ENCODE data around the gene SRBD1.
"Not testable (repeated sequence)": the region's sequence is repeated elsewhere in the genome, so short reads cannot be mapped to it uniquely, and the experiment has no call there.

SRBD1 gene

DNA sequence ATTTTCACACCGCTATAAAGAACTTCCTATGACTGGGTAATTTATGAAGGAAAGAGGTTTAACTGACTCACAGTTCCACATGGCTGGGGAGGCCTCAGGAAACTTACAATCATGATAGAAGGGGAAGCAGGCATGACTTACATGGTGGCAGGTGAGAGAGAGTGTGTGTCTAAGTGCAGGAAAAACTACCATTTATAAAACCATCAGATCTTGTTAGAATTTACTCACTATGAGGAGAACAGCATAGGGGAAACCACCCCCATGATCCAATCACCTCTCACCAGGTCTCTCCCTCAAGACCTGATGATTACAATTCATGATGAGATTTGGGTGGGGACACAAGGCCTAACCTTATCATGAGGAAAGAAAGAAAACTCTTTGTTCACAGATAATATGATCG, 174.6 kb downstream of the SRBD1 start:
- H3K4me3 ChIP-seq (ENCODE audit: low read depth, low read length), result no peak overlapping the region
- TF ChIP-seq, protein P1, sequence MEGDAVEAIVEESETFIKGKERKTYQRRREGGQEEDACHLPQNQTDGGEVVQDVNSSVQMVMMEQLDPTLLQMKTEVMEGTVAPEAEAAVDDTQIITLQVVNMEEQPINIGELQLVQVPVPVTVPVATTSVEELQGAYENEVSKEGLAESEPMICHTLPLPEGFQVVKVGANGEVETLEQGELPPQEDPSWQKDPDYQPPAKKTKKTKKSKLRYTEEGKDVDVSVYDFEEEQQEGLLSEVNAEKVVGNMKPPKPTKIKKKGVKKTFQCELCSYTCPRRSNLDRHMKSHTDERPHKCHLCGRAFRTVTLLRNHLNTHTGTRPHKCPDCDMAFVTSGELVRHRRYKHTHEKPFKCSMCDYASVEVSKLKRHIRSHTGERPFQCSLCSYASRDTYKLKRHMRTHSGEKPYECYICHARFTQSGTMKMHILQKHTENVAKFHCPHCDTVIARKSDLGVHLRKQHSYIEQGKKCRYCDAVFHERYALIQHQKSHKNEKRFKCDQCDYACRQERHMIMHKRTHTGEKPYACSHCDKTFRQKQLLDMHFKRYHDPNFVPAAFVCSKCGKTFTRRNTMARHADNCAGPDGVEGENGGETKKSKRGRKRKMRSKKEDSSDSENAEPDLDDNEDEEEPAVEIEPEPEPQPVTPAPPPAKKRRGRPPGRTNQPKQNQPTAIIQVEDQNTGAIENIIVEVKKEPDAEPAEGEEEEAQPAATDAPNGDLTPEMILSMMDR (conservative IDR thresholded peaks at IDR 0.05; ENCODE audit: low read depth, low read length), result no peak
- no peak for DNase-seq (ENCODE audit: low read depth)

DNA sequence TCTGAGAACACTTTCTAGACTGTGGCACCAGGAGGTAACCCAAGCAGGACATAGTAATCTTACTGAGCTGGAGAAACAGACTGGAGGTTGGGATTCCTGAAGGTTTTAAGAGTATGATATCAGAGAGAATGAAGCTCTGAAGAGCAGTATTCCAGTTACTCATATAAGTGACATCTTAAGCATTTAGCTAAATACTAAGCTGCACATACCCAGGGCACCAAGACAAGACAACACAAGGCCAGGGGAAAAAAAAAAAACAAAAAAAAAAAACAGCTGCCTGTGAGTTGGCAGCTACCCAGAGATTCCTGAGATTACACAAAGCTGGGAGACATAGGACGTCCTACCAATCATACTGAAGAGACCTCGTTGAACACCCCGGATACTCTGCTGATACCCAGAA, 175.8 kb downstream of the SRBD1 start:
- H3K4me3 ChIP-seq (ENCODE audit: low read depth, low read length), result no peak overlapping the region
- peak; percentile 92 for DNase-seq (ENCODE audit: low read depth)
- TF ChIP-seq, protein P1 (conservative IDR thresholded peaks at IDR 0.05; ENCODE audit: low read depth, low read length), result no peak

DNA sequence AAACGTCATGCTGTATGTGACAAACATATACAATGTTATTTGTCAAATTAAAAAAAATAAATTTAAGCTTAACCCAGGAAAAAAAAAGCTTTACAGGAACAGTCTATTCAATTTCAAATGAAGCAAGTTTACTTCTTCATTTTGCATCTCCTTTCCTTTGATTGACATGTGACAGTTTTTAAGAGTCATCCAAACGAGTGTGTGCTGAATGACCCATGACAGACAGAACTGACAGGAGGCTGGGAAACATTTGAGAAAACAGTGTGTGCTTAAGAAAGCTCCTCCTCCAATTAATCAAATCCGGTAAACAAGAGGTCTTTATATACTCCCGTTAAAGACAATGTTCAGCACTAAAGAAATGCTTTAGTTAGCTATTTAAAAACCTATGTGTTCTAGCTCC, 177.7 kb downstream of the SRBD1 start:
- TF ChIP-seq, protein P1 (conservative IDR thresholded peaks at IDR 0.05; ENCODE audit: low read depth, low read length), result no peak
- DNase-seq (ENCODE audit: low read depth), result peak; percentile 7
- H3K4me3 ChIP-seq (ENCODE audit: low read depth, low read length), result no peak overlapping the region

DNA sequence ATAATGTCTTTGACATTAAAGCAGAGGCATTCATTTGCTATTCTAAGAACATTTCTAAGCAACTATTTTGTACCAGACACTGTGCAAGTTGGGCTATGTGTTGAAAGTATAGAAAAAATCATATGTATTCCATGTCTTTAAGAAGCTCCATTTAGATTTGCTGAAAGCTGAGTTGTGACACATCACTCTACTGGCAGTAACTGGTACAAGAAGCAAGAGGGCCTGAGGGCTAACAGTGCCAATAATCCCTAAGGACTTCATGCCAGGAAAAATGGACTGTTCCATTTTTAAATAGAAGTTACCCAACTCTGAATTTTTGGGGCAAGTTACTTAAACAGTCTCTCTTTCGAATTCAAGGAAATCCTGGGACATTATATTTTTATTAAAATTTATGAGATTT, 178.7 kb downstream of the SRBD1 start:
- no peak overlapping the region for H3K4me3 ChIP-seq (ENCODE audit: low read depth, low read length)
- TF ChIP-seq, protein P1 (conservative IDR thresholded peaks at IDR 0.05; ENCODE audit: low read depth, low read length), result no peak
- DNase-seq (ENCODE audit: low read depth), result peak; percentile 34

DNA sequence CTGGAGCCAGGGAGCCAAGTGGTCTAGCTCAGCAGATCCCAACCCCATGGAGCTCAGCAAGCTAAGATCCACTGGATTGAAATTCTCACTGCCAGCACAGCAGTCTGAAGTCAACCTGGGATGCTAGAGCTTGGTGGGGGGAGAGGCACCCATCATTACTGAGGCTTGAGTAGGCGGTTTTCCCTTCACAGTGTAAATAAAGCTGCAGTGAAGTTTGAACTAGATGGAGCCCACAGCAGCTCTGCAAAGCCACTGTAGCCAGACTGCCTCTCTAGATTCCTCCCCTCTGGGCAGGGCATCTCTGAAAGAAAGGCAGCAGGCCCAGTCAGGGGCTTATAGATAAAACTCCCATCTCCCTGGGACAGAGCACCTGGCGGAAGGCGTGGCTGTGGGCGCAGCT, 185.0 kb downstream of the SRBD1 start:
- not testable (repeated sequence) for DNase-seq (ENCODE audit: low read depth); H3K4me3 ChIP-seq (ENCODE audit: low read depth, low read length)

DNA sequence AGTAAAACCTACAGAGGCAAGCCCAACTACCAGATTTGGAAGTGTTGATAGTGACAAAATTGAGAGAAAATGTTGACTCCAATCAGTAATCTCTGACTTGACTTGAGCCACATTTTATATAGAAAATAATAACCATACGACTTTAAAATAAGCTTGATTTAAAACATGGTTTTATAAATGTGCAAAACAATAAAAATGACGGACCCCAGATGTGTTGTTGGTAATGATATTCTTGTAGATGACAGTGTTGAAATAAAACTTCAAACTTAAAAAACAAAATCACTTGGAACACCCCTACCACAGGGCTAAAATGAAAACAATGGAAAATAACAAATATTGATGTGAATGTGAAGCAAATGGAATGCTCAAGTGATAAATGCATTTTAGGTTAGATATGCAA, 188.1 kb downstream of the SRBD1 start:
- no peak overlapping the region for H3K4me3 ChIP-seq (ENCODE audit: low read depth, low read length)
- TF ChIP-seq, protein P1 (conservative IDR thresholded peaks at IDR 0.05; ENCODE audit: low read depth, low read length), result no peak
- no peak for DNase-seq (ENCODE audit: low read depth)

DNA sequence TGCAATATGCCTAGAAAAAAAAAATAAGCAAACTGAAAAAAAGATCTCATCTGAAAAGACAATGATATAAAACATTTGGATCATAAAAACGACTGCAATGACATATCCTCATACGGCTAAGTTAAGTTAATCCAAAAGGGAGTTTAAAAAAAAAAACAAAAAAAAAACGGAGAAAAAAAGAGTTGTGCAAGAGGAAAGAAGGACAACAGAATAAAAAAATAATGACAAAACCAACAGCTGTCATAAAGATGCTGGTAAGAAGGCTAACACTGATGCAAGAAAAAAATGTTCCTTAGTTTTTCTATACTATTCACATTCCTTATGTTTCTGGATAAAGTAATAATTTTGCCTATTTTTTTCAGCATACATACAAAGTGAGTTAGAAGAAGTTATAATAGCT, 192.5 kb downstream of the SRBD1 start:
- no peak overlapping the region for H3K4me3 ChIP-seq (ENCODE audit: low read depth, low read length)
- TF ChIP-seq, protein P1 (conservative IDR thresholded peaks at IDR 0.05; ENCODE audit: low read depth, low read length), result no peak
- DNase-seq (ENCODE audit: low read depth), result no peak
